Stimulated activated naive CD4-positive, alpha-beta T cell (primary cell): ENCODE results near the gene ZNF208.
"Not testable (repeated sequence)": the region's sequence is repeated elsewhere in the genome, so short reads cannot be mapped to it uniquely, and the experiment has no call there.

Experiments used
- DNase-seq, 6 experiments: peaks; one replicate each; lab custom pipeline; 2025; lab: John Stamatoyannopoulos, UW

The ZNF208 gene

GRCh38 chr19:22010437-22011143 lies at the start of gene ZNF208:
TSS of gene ZNF208 (minus strand) at chr19:22010943. CDS start at chr19:22010794, 149 bp downstream.
- peak in 1 of 6 experiments; percentile 2 for DNase-seq

DNA sequence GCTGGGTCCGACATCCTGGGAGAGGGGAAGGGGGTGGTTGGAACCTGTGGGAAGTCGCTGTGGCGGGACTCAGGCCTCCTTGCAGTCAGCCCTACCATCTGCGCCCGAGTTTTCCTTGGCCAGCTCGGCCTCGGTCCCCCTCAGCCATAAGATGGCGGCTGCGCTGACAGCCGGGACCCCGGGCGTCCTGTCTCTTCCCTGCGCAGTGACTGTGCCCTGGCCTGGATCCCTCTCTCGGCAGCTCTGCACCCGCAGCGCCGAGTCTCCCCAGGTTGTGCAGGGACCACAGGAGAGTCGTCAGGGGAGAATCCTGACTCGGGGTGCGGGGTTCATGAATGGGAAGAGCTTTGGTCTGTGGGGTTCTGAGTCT lies 41.9 kb upstream of the ZNF208 start:
- no peak for DNase-seq

- DNase-seq: not testable (repeated sequence)
These were observed 30.4 kb upstream of the ZNF208 start for GRCh38 chr19:22041151-22041550.

DNA sequence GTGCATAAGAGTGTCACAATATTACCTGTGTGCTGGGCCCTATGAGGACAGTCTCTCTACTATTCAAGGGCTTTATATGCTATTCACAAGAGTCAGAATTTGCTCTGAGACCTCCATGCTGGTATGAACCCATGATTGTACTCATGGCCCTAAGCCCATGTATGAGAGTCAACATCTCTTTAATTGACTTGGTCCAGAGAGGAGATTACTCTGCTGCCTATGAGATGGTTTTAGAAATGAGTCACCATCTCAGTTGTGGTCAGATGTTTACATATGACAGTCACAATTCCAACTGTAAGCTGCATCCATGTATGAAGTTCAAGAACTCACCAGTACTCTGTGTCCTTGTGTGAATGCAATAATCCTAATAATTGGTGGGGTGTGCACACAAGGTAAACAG lies 19.9 kb upstream of the ZNF208 start:
- DNase-seq: no peak

DNA sequence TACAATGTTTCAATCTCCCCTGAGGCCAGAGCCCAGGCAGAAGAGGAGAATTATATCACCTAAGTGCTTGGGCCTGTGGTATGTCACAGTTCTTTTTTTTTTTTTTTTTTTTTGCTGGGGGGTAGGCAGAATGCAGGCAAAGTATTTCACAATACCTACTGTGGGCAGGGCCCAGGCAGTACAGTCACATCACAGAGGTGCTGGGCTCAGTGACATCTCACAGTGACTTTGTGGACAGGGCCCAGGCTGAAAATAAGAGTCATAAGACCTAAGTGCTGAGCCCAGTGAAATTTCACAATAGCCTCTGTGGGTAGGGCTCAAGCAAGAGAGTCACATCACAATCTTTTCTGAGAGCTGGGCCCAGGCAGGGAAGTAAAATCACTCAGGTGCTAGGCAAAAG lies 15.9 kb upstream of the ZNF208 start:
- no peak for DNase-seq

DNA sequence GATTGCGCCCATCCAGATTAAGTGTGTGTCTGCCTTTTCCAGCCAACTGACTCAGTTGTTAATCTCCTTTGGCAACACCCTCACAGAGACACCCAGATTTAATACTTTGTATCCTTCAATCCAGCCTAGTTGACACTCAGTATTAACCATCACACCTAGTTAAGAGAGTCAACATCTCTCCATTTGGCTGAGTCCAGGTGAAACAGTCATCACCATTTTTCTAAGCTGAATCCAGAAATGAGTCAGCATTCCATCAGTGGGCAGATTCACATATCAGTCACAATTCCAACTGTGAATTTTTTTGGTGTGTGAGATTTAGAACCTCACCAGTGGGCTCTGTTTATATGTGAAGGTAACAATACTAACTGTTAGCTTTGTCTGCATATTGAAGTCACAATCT lies 14.8 kb upstream of the ZNF208 start:
- DNase-seq: not testable (repeated sequence)

- no peak for DNase-seq
These were observed 40.3 kb downstream of the ZNF208 start for GRCh38 chr19:21970466-21970865.

- DNase-seq: no peak
These were observed 63.0 kb downstream of the ZNF208 start for GRCh38 chr19:21947775-21948174.

DNA sequence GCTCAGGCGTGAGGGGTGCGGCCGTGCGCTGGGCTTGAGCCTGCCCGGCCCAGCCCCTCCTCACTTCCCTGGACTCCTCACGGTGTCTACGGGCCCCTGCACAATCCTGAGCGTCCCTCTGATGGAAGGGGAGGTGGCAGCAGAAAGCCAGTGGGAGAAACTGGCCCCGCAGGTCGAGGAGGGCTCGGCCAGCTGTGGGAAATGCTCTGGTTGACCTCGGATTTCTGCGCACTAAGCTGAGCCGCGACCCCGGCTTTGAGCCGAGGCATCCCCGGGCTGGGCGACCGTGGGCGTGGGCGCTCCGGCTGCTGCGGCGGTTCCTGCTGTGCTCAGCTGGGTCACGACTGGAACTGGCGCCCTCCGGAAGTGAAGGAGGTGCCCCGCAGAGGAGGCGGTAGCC lies 70.1 kb downstream of the ZNF208 start:
- DNase-seq: no peak

DNA sequence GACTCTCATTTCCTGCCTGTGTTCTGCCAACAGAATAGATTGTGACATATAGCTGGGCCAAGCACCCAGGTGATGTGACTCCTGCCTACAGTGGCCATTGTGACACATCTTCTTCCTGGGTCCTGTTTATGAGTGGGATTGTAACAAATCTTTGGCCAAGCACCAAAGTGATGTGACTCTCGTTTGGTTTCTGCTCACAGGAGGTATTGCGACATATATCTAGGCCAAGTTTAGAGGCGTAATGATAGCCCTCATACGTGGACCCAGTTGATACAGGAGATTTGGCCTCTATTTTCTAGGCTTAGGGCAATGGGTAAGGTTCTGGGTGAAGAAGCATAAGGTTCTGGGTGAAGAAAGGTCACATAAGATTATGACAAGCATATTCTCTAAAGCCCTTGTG lies 76.2 kb downstream of the ZNF208 start:
- no peak for DNase-seq

DNA sequence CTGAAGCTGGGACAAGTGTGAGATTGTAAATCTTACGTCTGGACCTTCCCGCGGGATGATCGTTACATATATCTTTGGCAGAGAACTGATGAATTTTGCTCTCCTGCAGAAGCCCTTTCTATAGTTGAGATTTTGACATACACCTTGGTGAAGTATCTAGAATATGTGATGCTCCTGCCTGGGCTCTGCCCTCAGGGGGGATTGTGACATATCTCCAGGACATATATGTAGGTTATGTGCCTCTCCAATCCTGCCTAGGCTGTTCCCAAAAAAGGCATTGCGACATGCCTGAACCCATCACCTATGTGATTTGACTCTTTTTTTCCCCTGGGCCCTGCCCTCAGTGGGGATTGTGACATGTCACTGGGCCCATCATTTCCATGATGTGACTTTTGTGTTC lies 76.6 kb downstream of the ZNF208 start:
- DNase-seq: no peak

- no peak for DNase-seq
These were observed 88.5 kb downstream of the ZNF208 start for GRCh38 chr19:21922276-21922675.

- no peak for DNase-seq
These were observed 89.0 kb downstream of the ZNF208 start for GRCh38 chr19:21921691-21922180.

GRCh38 chr19:21915411-21915810 lies 95.3 kb downstream of the ZNF208 start:
- no peak for DNase-seq

DNA sequence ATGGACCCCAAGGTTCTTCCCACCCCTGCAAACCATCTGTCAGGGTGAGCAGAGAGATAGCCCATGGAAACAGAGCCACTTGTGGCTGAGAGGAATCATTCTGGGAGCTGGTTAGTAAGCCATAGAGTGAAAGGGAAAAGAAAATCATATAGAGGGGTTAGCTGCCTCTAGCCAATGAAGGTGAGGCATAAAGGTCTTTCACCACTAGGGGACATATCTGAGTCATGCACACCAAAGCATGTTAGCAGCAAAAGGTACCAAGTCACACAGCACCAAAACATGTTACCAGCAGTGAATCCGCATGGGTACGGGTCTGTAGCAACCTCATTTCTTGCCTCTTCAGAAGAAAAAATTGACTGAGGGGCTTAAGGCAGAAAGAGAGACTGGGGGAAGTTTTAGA lies 98.1 kb downstream of the ZNF208 start:
- no peak for DNase-seq

- no peak for DNase-seq
These were observed 100.4 kb downstream of the ZNF208 start for GRCh38 chr19:21910318-21910717.

DNA sequence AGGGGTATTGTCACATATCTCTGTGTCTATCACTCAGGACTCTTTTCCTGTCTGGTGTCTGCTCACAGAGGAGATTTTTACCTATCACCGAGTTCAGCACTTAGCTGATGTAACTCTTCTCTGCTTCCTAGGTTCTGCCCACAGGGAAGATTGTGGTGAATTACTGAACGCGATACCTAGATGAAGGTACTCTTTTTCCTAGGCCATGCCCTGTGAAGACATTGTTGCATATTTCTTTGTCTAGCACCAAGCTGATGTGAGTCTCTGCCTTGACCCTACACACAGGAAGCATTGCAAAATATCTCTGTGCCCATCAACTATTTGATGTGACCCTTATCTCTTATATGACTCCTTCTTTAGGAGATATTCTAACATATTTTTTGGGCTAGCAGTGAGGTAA lies 102.7 kb downstream of the ZNF208 start:
- DNase-seq: no peak

DNA sequence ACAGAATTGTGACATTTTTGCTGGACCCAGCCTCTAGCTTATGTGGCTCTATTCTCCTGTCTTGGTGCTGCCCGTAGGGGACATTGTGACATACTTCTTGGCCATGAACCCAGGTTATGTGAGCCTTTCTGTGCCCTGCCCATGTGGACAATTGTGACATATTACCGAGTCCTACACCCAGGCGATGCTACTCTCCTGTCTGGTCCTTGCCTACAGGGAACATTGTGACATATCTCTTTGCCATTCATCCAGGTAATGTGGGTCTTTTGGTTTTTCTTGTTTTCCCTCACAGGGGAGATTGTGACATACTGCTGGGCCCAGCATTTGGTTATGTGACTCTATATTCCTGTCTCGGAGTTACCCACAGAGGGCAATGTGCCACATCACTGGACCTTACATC lies 103.2 kb downstream of the ZNF208 start:
- no peak for DNase-seq

DNA sequence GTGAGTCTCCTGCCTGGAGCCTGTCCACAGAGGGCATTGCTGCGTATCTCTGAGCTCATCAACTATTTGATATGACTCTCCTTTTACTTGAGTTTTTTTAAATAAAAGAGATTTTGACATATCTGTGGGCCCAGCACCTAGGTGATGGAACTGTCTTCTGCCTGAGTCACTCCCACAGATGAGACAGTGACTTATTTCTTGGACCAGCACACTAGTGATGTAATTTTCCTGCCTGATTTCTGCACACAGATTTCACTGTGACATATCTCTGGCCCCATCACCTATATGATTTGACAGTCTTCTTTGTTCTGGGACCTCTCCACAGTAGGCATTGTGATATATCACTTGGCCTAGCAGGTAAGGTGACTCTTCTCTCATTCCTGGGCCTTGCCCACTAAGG lies 108.2 kb downstream of the ZNF208 start:
- no peak for DNase-seq

DNA sequence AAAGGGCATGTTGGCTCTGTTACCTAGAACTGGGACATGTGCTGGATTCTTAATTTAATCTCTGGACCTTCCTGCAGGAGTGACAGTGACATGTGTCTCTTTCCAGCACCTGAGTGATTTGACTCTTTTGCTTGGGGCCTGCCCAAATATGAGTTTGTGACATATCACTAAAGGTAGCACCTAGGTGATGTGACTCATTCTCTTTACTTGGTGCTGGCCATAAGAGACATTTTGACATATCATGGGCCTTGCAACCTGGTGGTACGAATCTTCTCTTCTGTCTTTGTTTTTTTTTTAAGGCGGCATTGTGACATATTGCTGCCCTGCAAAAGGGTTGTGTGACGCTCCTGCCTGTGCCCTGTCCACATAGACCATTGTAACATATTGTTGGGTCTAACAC lies 108.9 kb downstream of the ZNF208 start:
- no peak for DNase-seq

- no peak for DNase-seq
These were observed 110.3 kb downstream of the ZNF208 start for GRCh38 chr19:21900401-21900800.

- no peak for DNase-seq
These were observed 119.7 kb downstream of the ZNF208 start for GRCh38 chr19:21891086-21891485.

DNA sequence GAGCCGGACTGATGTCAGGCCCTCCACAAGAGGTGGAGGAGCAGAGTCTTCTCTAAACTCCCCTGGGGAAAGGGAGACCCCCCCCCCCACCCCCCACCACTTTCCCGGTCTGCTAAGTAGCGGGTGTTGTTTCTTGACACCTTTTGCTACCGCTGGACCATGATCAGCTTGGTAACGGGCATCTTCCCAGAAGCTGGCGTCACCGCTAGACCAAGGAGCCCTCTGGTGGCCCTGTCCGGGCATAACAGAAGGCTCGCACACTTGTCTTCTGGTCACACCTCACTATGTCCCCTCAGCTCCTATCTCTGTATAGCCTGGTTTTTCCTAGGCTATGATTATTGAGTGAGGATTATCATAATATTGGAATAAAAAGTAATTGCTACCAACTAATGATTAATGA lies 120.7 kb downstream of the ZNF208 start:
- DNase-seq: peak in 4 of 6 experiments; percentile 9 to 15 (median 10)

DNA sequence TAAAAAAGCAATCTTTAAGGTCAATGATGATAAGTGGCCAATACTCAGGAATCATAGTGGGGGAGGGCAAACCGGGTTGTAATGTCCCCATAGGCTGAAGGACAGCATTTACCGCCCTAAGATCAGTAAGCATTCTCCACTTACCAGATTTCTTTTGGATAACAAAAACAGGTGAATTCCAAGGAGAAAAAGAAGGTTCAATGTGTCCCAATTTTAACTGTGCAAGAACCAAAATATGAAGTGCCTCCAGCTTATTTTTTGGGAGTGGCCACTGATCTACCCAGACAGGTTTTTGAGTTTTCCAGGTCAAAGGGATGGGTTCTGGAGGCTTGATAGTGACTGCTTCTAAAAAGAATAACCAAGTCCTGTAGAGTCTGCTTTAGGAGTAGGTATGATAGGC lies 125.2 kb downstream of the ZNF208 start:
- DNase-seq: not testable (repeated sequence)
